SK-N-SH (cell line): Measurements from ENCODE around the gene SZT2. TPM values are rescaled to one million over a fixed set of nuclear protein-coding genes. Genes with fewer than 3 reads are reported as not detected.

Source experiments
- CTCF ChIA-PET: fragments of 300-600, 350-600 bp; formaldehyde crosslinking; extraction: SDS; loops from one replicate; lab custom pipeline; 2021; lab: Yijun Ruan, JAX
- POLR2A ChIA-PET: fragments of 350-600 bp; sonication (Branson Sonifier 250); formaldehyde crosslinking; extraction: SDS; loops from one replicate; lab custom pipeline; 2020; ENCODE audit warnings: antibody characterized with exemption, inconsistent platforms; lab: Yijun Ruan, JAX
- DNase-seq: peaks from one replicate; pipeline ENCODE4 v3.0.0; 2012
- H2AFZ ChIP-seq: fragments of 200-600 bp; sonication (generic); 2 replicates; pipeline ENCODE4 v1.8.1; 2016; ENCODE audit warnings: antibody characterized with exemption, mild to moderate bottlenecking, low read depth
- H3F3A ChIP-seq: fragments of 200-600 bp; sonication (generic); replicated peaks from 2 replicates; pipeline ENCODE3; 2016; ENCODE audit warnings: antibody characterized with exemption, mild to moderate bottlenecking; ENCODE audit not compliant: insufficient read depth
- H3K27ac ChIP-seq, 2 experiments: fragments of 200-500 bp in 1 of 2; fragments of 200-600 bp in 1 of 2; sonication (Bioruptor generic) in 1 of 2; sonication (generic), shearing (Covaris generic) in 1 of 2; 2 replicates each; pipeline versions ENCODE4 v1.5.1 to v1.6.1; 2014 to 2016; ENCODE audit warnings: low read depth in 2 of 2, inconsistent platforms in 1 of 2, low read length in 1 of 2, mild to moderate bottlenecking in 1 of 2, mixed read lengths in 1 of 2
- H3K27me3 ChIP-seq: fragments of 200-600 bp; sonication (generic), shearing (Covaris generic); 2 replicates; pipeline ENCODE4 v1.6.1; 2016; ENCODE audit warnings: mixed run types; ENCODE audit not compliant: insufficient read depth
- H3K36me3 ChIP-seq, 2 experiments: fragments of 200-500 bp in 1 of 2; fragments of 200-600 bp in 1 of 2; sonication (Bioruptor generic) in 1 of 2; sonication (generic) in 1 of 2; replicated peaks in 1 of 2; 2 replicates each; pipeline versions ENCODE3 to v1.5.1; 2014 to 2016; ENCODE audit warnings: low read length in 1 of 2, mild to moderate bottlenecking in 1 of 2; ENCODE audit not compliant: insufficient read depth in 2 of 2, control insufficient read depth in 1 of 2
- H3K4me1 ChIP-seq, 2 experiments: fragments of 200-500 bp in 1 of 2; fragments of 200-600 bp in 1 of 2; sonication (Bioruptor generic) in 1 of 2; sonication (generic), shearing (Covaris generic) in 1 of 2; 2 replicates each; pipeline versions ENCODE4 v1.5.1 to v1.6.1; 2014 to 2016; ENCODE audit warnings: low read depth in 1 of 2, low read length in 1 of 2, mixed run types in 1 of 2; ENCODE audit not compliant: insufficient read depth in 2 of 2, control insufficient read depth in 1 of 2
- H3K4me2 ChIP-seq: fragments of 200-600 bp; sonication (generic), shearing (Covaris generic); 2 replicates; pipeline ENCODE4 v1.6.1; 2017; ENCODE audit warnings: mixed run types
- H3K4me3 ChIP-seq, 2 experiments: fragments of 200-500 bp in 1 of 2; fragments of 200-600 bp in 1 of 2; sonication (Bioruptor generic) in 1 of 2; sonication (generic), shearing (Covaris generic) in 1 of 2; 2 replicates each; pipeline versions ENCODE4 v1.5.1 to v1.8.1; 2014 to 2016; ENCODE audit warnings: low read depth in 2 of 2, inconsistent platforms in 1 of 2, low read length in 1 of 2, mild to moderate bottlenecking in 1 of 2, mixed read lengths in 1 of 2, moderate library complexity in 1 of 2
- H3K79me2 ChIP-seq: fragments of 200-600 bp; sonication (generic); 2 replicates; pipeline ENCODE4 v1.8.1; 2017; ENCODE audit warnings: mild to moderate bottlenecking; ENCODE audit not compliant: insufficient read depth
- H3K9ac ChIP-seq: fragments of 200-600 bp; sonication (generic); 2 replicates; pipeline ENCODE4 v1.6.1; 2017; ENCODE audit warnings: mixed run types
- H3K9me2 ChIP-seq: fragments of 200-600 bp; sonication (generic); 2 replicates; pipeline ENCODE4 v1.6.1; 2017; ENCODE audit warnings: mixed run types
- H3K9me3 ChIP-seq: fragments of 200-600 bp; sonication (generic); 2 replicates; pipeline ENCODE4 v1.6.1; 2017; ENCODE audit warnings: mixed run types, mild to moderate bottlenecking, moderate library complexity
- H4K20me1 ChIP-seq: fragments of 200-600 bp; sonication (generic); 2 replicates; pipeline ENCODE4 v1.6.1; 2017; ENCODE audit warnings: mild to moderate bottlenecking, mixed run types; ENCODE audit not compliant: insufficient read depth
- CTCF ChIP-seq: fragments of 200-600 bp; sonication (generic); IDR thresholded peaks from 2 replicates; pipeline ENCODE4 v1.6.1; 2017; ENCODE audit warnings: antibody characterized with exemption, mild to moderate bottlenecking, moderate library complexity
- EP300 ChIP-seq, 2 experiments: IDR thresholded peaks; 2 replicates each; pipeline versions ENCODE4 v1.4.0 to v1.6.1; 2012; ENCODE audit warnings: borderline replicate concordance in 1 of 2, low read depth in 1 of 2, low read length in 1 of 2
- EZH2phosphoT487 ChIP-seq: fragments of 200-600 bp; sonication (generic); IDR thresholded peaks from 2 replicates; pipeline ENCODE4 v1.6.1; 2017; ENCODE audit warnings: low read depth, mixed run types, mild to moderate bottlenecking, antibody characterized with exemption, moderate library complexity, borderline replicate concordance
- FOSL2 ChIP-seq: IDR thresholded peaks from 2 replicates; pipeline ENCODE4 v1.4.0; 2012; ENCODE audit warnings: low read depth, mild to moderate bottlenecking, moderate library complexity, borderline replicate concordance
- FOXJ3 ChIP-seq: sonication (generic); formaldehyde crosslinking; IDR thresholded peaks from 2 replicates; pipeline ENCODE4 v1.5.1; 2020; ENCODE audit warnings: mild to moderate bottlenecking, missing genetic modification reagents
- GATA2 ChIP-seq: sonication (generic); formaldehyde crosslinking; IDR thresholded peaks from 2 replicates; pipeline ENCODE4 v1.5.0; 2020; ENCODE audit warnings: mild to moderate bottlenecking, missing genetic modification reagents
- MEF2A ChIP-seq: IDR thresholded peaks from 2 replicates; pipeline ENCODE4 v1.4.0; 2012; ENCODE audit warnings: low read depth, borderline replicate concordance
- MXI1 ChIP-seq: IDR thresholded peaks from 2 replicates; pipeline ENCODE4 v1.6.1; 2012; ENCODE audit warnings: mild to moderate bottlenecking, low read depth, low read length, improper control_type of control experiment
- NFIC ChIP-seq: IDR thresholded peaks from 2 replicates; pipeline ENCODE4 v1.4.0; 2012; ENCODE audit warnings: borderline replicate concordance
- PBX3 ChIP-seq: IDR thresholded peaks from 2 replicates; pipeline ENCODE4; 2012
- POLR2AphosphoS5 ChIP-seq: IDR thresholded peaks from 2 replicates; pipeline ENCODE4 v1.6.1; 2012; ENCODE audit warnings: low read depth, low read length
- RAD21 ChIP-seq: IDR thresholded peaks from 2 replicates; pipeline ENCODE4 v1.6.1; 2012; ENCODE audit warnings: mild to moderate bottlenecking, low read length
- USF1 ChIP-seq: IDR thresholded peaks from 2 replicates; pipeline ENCODE4 v1.4.0; 2012; ENCODE audit warnings: low read depth, borderline replicate concordance
- USF2 ChIP-seq: fragments of 150-350 bp; IDR thresholded peaks from 2 replicates; pipeline ENCODE4 v1.6.1; 2017; ENCODE audit warnings: antibody characterized with exemption, low read length, low read depth, borderline replicate concordance
- WGBS: methylation state at CpG from one replicate; pipeline ENCODE4 v1.1.6; 2017; ENCODE audit warnings: low lambda C conversion rate; 5-methylcytosine and 5-hydroxymethylcytosine counted together
- polyA plus RNA-seq, 3 experiments: library from polyadenylated mRNA; depleted of rRNA; stranded (reverse); fragments of >200 nt; gene quantifications; 2 replicates each; pipeline ENCODE4 v1.2.3, GENCODE V29; 2012

SZT2 gene
- polyA plus RNA-seq, 1 of the 3 experiments (the other 2 are of a cell fraction) = 12.9 TPM

GRCh38 chr1:43450251-43450941, 60.7 kb downstream of the SZT2 start:
- WGBS = 88% methylated on average over 9 of the region's 10 CpGs
- CTCF ChIA-PET = interaction anchor here (0.6 kb wide), 1 partner anchor 18 kb away, joined by 3 read pairs; no protein-coding TSS in a partner anchor

More at GRCh38 chr1:43450251-43450941, 60.7 kb downstream of the SZT2 start:
- Histone ChIP-seq H2AFZ (no peak overlapping the region), H3K4me2 (no peak overlapping the region), H3K36me3 (peaks cover 4 to 55% of the 10 kb centered on the region in 2 experiments), H3K9me3 (no peaks in the 10 kb centered on the region), H3K9ac (no peak overlapping the region), H3K27ac (no peak overlapping the region), H3F3A (peaks cover 16% of the 10 kb centered on the region), H4K20me1 (no peaks in the 10 kb centered on the region), H3K4me3 (no peak overlapping the region), H3K27me3 (no peaks in the 10 kb centered on the region), H3K9me2 (no peaks in the 10 kb centered on the region), H3K79me2 (no peaks in the 10 kb centered on the region), H3K4me1 (peaks cover 0 to 15% of the 10 kb centered on the region in 2 experiments; a peak in 3 of 4 replicates)
- POLR2A ChIA-PET = no interaction called here
- TF ChIP-seq FOXJ3 (CRISPR knock-in tag) (no peak), CTCF (no peak), MXI1 (no peak), POLR2AphosphoS5 (no peak), EZH2phosphoT487 (no peak), USF1 (no peak), RAD21 (no peak), GATA2 (CRISPR knock-in tag) (no peak), FOSL2 (no peak), EP300 (IDR thresholded peaks at IDR 0.05; ENCODE audit: borderline replicate concordance in 1 of 2, low read depth in 1 of 2, low read length in 1 of 2) (no peak), PBX3 (no peak), USF2 (no peak), NFIC (no peak), MEF2A (no peak)
- DNase-seq = no peak
